HEK293 (cell line): ENCODE measurements around the gene SMO.

Experiments
- CTCF ChIA-PET: fragments of 350-600 bp; formaldehyde crosslinking; extraction: SDS; loops from one replicate; lab custom pipeline; 2021; ENCODE audit warnings: antibody characterized with exemption; lab: Yijun Ruan, JAX
- POLR2A ChIA-PET: fragments of 300-600 bp; formaldehyde crosslinking; extraction: SDS; loops from one replicate; lab custom pipeline; 2020; ENCODE audit warnings: antibody characterized with exemption, inconsistent platforms; lab: Yijun Ruan, JAX
- H3K27ac ChIP-seq: fragments of 200-500 bp; sonication (Bioruptor generic); 2 replicates; pipeline ENCODE4 v1.5.1; 2014; ENCODE audit warnings: low read depth, low read length, control low read depth, inconsistent platforms; ENCODE audit errors: extremely low read depth
- H3K36me3 ChIP-seq, 2 experiments: fragments of 200-500 bp in 1 of 2; sonication (Bioruptor generic) in 1 of 2; 1 replicate in 1 of 2; 2 replicates in 1 of 2; pipeline ENCODE4 v1.5.1; 2014 to 2017; ENCODE audit warnings: inconsistent platforms in 2 of 2, low read length in 2 of 2; ENCODE audit not compliant: control insufficient read depth in 2 of 2, insufficient read depth in 1 of 2
- H3K4me1 ChIP-seq: fragments of 200-500 bp; sonication (Bioruptor generic); 2 replicates; pipeline ENCODE4 v1.5.1; 2014; ENCODE audit warnings: mild to moderate bottlenecking, low read length, inconsistent platforms; ENCODE audit not compliant: control insufficient read depth, insufficient read depth
- H3K4me3 ChIP-seq: 2 replicates; pipeline ENCODE4 v1.5.1; 2011; ENCODE audit warnings: low read depth, mild to moderate bottlenecking, control low read depth, low read length, moderate library complexity
- H3K9me3 ChIP-seq: fragments of 200-500 bp; sonication (Bioruptor generic); 2 replicates; pipeline ENCODE4 v1.5.1; 2014; ENCODE audit warnings: low read depth, low read length, inconsistent platforms; ENCODE audit not compliant: control insufficient read depth, insufficient read depth
- EGR2 ChIP-seq: fragments of 450-650 bp; formaldehyde crosslinking; IDR thresholded peaks from 2 replicates; pipeline ENCODE4 v1.5.1; 2016; ENCODE audit warnings: low read depth, missing biosample characterization, missing genetic modification characterization
- GLI2 ChIP-seq: fragments of 450-650 bp; formaldehyde crosslinking; IDR thresholded peaks from 2 replicates; pipeline ENCODE4; 2017; ENCODE audit warnings: missing biosample characterization, missing genetic modification characterization, low read depth, borderline replicate concordance
- HOXC10 ChIP-seq: sonication (generic); formaldehyde crosslinking; IDR thresholded peaks from 2 replicates; pipeline ENCODE4 v1.8.1; 2023; ENCODE audit warnings: mild to moderate bottlenecking, missing genetic modification reagents
- KLF8 ChIP-seq: fragments of 450-650 bp; formaldehyde crosslinking; IDR thresholded peaks from 2 replicates; pipeline ENCODE4 v1.5.1; 2016; ENCODE audit warnings: missing biosample characterization, missing genetic modification characterization
- KLF9 ChIP-seq: fragments of 450-650 bp; formaldehyde crosslinking; IDR thresholded peaks from 2 replicates; pipeline ENCODE4 v1.5.1; 2016; ENCODE audit warnings: missing biosample characterization, missing genetic modification characterization, low read depth
- SP3 ChIP-seq: fragments of 450-650 bp; formaldehyde crosslinking; IDR thresholded peaks from 2 replicates; pipeline ENCODE4 v1.5.1; 2016; ENCODE audit warnings: missing biosample characterization, missing genetic modification characterization
- ZBTB20 ChIP-seq: fragments of 450-650 bp; formaldehyde crosslinking; IDR thresholded peaks from 2 replicates; pipeline ENCODE4 v1.5.1; 2016; ENCODE audit warnings: missing biosample characterization, missing genetic modification characterization
- ZFP41 ChIP-seq: fragments of 450-650 bp; formaldehyde crosslinking; IDR thresholded peaks from 2 replicates; pipeline ENCODE4 v1.5.1; 2016; ENCODE audit warnings: missing biosample characterization, missing genetic modification characterization, borderline replicate concordance
- ZNF114 ChIP-seq: fragments of 450-650 bp; formaldehyde crosslinking; IDR thresholded peaks from 2 replicates; pipeline ENCODE4 v1.5.0; 2017; ENCODE audit warnings: missing biosample characterization, missing genetic modification characterization
- ZNF121 ChIP-seq: fragments of 450-650 bp; formaldehyde crosslinking; IDR thresholded peaks from 2 replicates; pipeline ENCODE4 v1.5.1; 2016; ENCODE audit warnings: missing biosample characterization, missing genetic modification characterization
- ZNF175 ChIP-seq: fragments of 450-650 bp; formaldehyde crosslinking; IDR thresholded peaks from 2 replicates; pipeline ENCODE4 v1.5.1; 2016; ENCODE audit warnings: missing biosample characterization, missing genetic modification characterization
- ZNF18 ChIP-seq: fragments of 450-650 bp; formaldehyde crosslinking; IDR thresholded peaks from 2 replicates; pipeline ENCODE4 v1.5.1; 2016; ENCODE audit warnings: missing biosample characterization, missing genetic modification characterization
- ZNF184 ChIP-seq: fragments of 450-650 bp; IDR thresholded peaks from 2 replicates; pipeline ENCODE4 v1.5.1; 2018; ENCODE audit warnings: missing biosample characterization, mild to moderate bottlenecking, missing genetic modification characterization
- ZNF239 ChIP-seq: fragments of 450-650 bp; formaldehyde crosslinking; IDR thresholded peaks from 2 replicates; pipeline ENCODE4 v1.5.1; 2016; ENCODE audit warnings: missing biosample characterization, missing genetic modification characterization
- ZNF48 ChIP-seq: fragments of 450-650 bp; formaldehyde crosslinking; IDR thresholded peaks from 2 replicates; pipeline ENCODE4 v1.5.1; 2016; ENCODE audit warnings: missing biosample characterization, missing genetic modification characterization
- ZNF488 ChIP-seq: fragments of 450-650 bp; formaldehyde crosslinking; IDR thresholded peaks from 2 replicates; pipeline ENCODE4 v1.5.1; 2016; ENCODE audit warnings: missing biosample characterization, missing genetic modification characterization
- ZNF501 ChIP-seq: fragments of 450-650 bp; formaldehyde crosslinking; IDR thresholded peaks from 2 replicates; pipeline ENCODE4 v1.5.1; 2016; ENCODE audit warnings: missing biosample characterization, missing genetic modification characterization
- ZNF558 ChIP-seq: fragments of 450-650 bp; formaldehyde crosslinking; IDR thresholded peaks from 2 replicates; pipeline ENCODE4 v1.5.1; 2016; ENCODE audit warnings: missing biosample characterization, missing genetic modification characterization
- ZNF585B ChIP-seq: fragments of 450-650 bp; formaldehyde crosslinking; IDR thresholded peaks from 2 replicates; pipeline ENCODE4 v1.5.1; 2016; ENCODE audit warnings: missing biosample characterization, missing genetic modification characterization
- ZNF658 ChIP-seq: fragments of 450-650 bp; formaldehyde crosslinking; IDR thresholded peaks from 2 replicates; pipeline ENCODE4; 2016; ENCODE audit warnings: missing biosample characterization, missing genetic modification characterization
- ZNF777 ChIP-seq: fragments of 450-650 bp; formaldehyde crosslinking; IDR thresholded peaks from 2 replicates; pipeline ENCODE4 v1.5.1; 2017; ENCODE audit warnings: missing biosample characterization, missing genetic modification characterization, borderline replicate concordance
- TF ChIP-seq, protein P1 (sequence below): fragments of 450-650 bp; formaldehyde crosslinking; IDR thresholded peaks from 2 replicates; pipeline ENCODE4 v1.5.0; 2017; ENCODE audit warnings: missing biosample characterization, missing genetic modification characterization, borderline replicate concordance
- TF ChIP-seq, protein P2 (sequence below): fragments of 450-650 bp; IDR thresholded peaks from 2 replicates; pipeline ENCODE4 v1.5.1; 2018; ENCODE audit warnings: missing biosample characterization, missing genetic modification characterization
- TF ChIP-seq, protein P3 (sequence below): fragments of 450-650 bp; formaldehyde crosslinking; IDR thresholded peaks from 2 replicates; pipeline ENCODE4 v1.5.1; 2016; ENCODE audit warnings: missing biosample characterization, missing genetic modification characterization

SMO gene

DNA sequence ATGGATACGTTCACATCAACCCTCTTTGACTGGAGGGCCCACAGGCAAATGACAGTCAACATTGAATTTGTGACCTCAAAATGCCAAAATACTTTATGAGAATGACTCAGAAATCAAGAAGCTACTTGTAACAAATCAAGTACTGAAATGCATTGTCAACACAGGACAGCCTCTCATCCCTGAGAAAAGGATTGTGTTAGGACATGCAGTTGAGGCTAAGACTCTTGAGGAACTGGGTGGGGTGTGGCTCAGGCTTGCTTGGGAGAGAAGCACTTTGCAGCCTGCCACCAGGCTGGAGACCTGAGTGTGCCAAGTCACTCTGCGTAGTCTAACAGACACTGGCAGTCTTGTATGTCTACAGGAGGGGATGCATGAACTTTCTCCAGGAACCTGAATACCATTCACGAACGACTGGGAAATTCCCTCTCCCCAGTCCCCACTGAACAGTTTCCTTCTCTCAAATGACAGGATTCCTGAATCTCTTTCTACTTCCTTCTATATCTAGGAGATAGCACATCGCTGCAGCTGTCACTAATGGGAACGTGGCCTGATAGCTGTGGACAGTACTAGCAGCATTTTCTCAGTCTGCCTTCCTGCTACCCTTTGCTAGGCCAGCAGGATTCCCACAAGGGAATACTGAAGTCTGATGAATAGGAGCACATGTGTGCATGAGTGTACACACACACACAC is 3.3 kb upstream of the SMO start:
- POLR2A ChIA-PET = no interaction called here
- Histone ChIP-seq H3K27ac (no peak overlapping the region), H3K36me3 (no peaks in the 10 kb centered on the region), H3K4me1 (no peaks in the 10 kb centered on the region; the same call in 1 of the 2 replicates), H3K9me3 (no peaks in the 10 kb centered on the region), H3K4me3 (no peak overlapping the region)
- CTCF ChIA-PET = interaction anchor here (2.8 kb wide), 1 partner anchor 21 kb away, joined by 10 read pairs; no protein-coding TSS in a partner anchor
- TF ChIP-seq ZNF488 (tag by site-specific recombination) = no peak
- no peak for TF ChIP-seq KLF8 (tag by site-specific recombination)
- TF ChIP-seq HOXC10 (CRISPR knock-in tag) = no peak
- TF ChIP-seq ZNF114 (tag by site-specific recombination) = no peak
- no peak for TF ChIP-seq ZNF175 (tag by site-specific recombination)
- TF ChIP-seq ZNF658 = no peak
- no peak for TF ChIP-seq ZNF585B
- no peak for TF ChIP-seq ZFP41
- TF ChIP-seq KLF9 (tag by site-specific recombination) = no peak
- TF ChIP-seq, protein P1, sequence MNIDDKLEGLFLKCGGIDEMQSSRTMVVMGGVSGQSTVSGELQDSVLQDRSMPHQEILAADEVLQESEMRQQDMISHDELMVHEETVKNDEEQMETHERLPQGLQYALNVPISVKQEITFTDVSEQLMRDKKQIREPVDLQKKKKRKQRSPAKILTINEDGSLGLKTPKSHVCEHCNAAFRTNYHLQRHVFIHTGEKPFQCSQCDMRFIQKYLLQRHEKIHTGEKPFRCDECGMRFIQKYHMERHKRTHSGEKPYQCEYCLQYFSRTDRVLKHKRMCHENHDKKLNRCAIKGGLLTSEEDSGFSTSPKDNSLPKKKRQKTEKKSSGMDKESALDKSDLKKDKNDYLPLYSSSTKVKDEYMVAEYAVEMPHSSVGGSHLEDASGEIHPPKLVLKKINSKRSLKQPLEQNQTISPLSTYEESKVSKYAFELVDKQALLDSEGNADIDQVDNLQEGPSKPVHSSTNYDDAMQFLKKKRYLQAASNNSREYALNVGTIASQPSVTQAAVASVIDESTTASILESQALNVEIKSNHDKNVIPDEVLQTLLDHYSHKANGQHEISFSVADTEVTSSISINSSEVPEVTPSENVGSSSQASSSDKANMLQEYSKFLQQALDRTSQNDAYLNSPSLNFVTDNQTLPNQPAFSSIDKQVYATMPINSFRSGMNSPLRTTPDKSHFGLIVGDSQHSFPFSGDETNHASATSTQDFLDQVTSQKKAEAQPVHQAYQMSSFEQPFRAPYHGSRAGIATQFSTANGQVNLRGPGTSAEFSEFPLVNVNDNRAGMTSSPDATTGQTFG (tag by site-specific recombination) = no peak
- TF ChIP-seq ZNF121 (tag by site-specific recombination) = no peak
- no peak for TF ChIP-seq SP3
- no peak for TF ChIP-seq ZNF777 (tag by site-specific recombination)

DNA sequence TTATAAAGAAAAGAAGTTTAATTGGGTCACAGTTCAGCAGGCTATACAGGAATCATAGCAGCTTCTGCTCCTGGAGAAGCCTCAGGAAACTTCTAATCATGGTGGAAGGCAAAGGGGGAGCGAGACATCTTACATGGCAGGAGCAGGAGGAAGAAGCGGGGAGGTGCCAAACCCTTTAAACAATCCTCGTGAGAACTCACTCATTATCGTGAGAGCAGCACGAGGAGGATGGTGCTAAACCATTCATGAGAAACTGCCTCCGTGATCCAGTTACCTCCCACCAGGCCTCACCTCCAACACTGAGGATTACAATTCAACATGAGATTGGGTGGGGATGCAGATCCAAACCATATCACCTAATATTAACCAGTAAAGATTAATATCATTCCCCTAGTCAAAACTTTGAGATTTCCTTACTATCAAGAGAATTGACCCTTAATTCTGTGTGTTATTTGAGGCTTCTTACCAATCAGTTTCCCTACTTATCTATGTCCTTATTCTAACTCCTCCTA is 1.6 kb upstream of the SMO start:
- CTCF ChIA-PET = no interaction called here

GRCh38 chr7:129187681-129188371 is 607 bp upstream of the SMO start:
- Histone ChIP-seq H3K4me3 (peak overlapping the region; percentile 87), H3K27ac (peak overlapping the region; percentile 85; the same call in 1 of the 2 replicates), H3K36me3 (peaks cover 0 to 17% of the 10 kb centered on the region in 2 experiments; a peak in 1 of 3 replicates), H3K4me1 (no peaks in the 10 kb centered on the region; the same call in 1 of the 2 replicates), H3K9me3 (no peaks in the 10 kb centered on the region)
- ChIA-PET POLR2A (interaction anchor here (0.6 to 1.1 kb wide), 3 partner anchors 37 to 147 kb away, joined by 3 to 7 read pairs (median 3); partner anchors contain the start of gene AHCYL2), CTCF (no interaction called here)
- TF ChIP-seq, protein P2, sequence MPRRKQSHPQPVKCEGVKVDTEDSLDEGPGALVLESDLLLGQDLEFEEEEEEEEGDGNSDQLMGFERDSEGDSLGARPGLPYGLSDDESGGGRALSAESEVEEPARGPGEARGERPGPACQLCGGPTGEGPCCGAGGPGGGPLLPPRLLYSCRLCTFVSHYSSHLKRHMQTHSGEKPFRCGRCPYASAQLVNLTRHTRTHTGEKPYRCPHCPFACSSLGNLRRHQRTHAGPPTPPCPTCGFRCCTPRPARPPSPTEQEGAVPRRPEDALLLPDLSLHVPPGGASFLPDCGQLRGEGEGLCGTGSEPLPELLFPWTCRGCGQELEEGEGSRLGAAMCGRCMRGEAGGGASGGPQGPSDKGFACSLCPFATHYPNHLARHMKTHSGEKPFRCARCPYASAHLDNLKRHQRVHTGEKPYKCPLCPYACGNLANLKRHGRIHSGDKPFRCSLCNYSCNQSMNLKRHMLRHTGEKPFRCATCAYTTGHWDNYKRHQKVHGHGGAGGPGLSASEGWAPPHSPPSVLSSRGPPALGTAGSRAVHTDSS (tag by site-specific recombination) = no peak
- TF ChIP-seq HOXC10 (CRISPR knock-in tag) (no peak), ZNF18 (tag by site-specific recombination) (0 out of 2 replicates have a peak, but pooled peaks have one; percentile 47), ZNF239 (tag by site-specific recombination) (no peak), ZNF558 (tag by site-specific recombination) (no peak), GLI2 (tag by site-specific recombination) (no peak), ZBTB20 (peak; percentile 99), ZNF501 (0 out of 2 replicates have a peak, but pooled peaks have one; percentile 20)
- TF ChIP-seq, protein P3, sequence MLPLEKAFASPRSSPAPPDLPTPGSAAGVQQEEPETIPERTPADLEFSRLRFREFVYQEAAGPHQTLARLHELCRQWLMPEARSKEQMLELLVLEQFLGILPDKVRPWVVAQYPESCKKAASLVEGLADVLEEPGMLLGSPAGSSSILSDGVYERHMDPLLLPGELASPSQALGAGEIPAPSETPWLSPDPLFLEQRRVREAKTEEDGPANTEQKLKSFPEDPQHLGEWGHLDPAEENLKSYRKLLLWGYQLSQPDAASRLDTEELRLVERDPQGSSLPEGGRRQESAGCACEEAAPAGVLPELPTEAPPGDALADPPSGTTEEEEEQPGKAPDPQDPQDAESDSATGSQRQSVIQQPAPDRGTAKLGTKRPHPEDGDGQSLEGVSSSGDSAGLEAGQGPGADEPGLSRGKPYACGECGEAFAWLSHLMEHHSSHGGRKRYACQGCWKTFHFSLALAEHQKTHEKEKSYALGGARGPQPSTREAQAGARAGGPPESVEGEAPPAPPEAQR (tag by site-specific recombination) = no peak

More for the DNA sequence above, 1.6 kb upstream of the SMO start:
- H3K9me3 ChIP-seq = no peaks in the 10 kb centered on the region
- 0 out of 2 replicates have a peak, but pooled peaks have one; percentile 11 for TF ChIP-seq EGR2
- TF ChIP-seq ZNF184 (tag by site-specific recombination) = peak; percentile 95
- TF ChIP-seq ZNF48 = no peak
- H3K4me1 ChIP-seq = no peaks in the 10 kb centered on the region; the same call in 1 of the 2 replicates
- no peak overlapping the region for H3K4me3 ChIP-seq
- H3K27ac ChIP-seq = no peak overlapping the region
- POLR2A ChIA-PET = no interaction called here
- peaks cover 0 to 8% of the 10 kb centered on the region in 2 experiments; a peak in 1 of 3 replicates for H3K36me3 ChIP-seq
